ENCODE data around the gene PTPRK. TPM values are rescaled to one million over a fixed set of nuclear protein-coding genes. Genes with fewer than 3 reads are reported as not detected.

The PTPRK gene
- total RNA-seq, 1 experiment from 2014 or later = 34.2 TPM

- RAD21 ChIA-PET (ENCODE audit: low non-redundant PET in 1 of 2, low total read pairs in 2 of 2, uncharacterized antibody in 2 of 2, unreplicated experiment in 2 of 2) = no interaction called here
- no peaks in the 10 kb centered on the region for H3K9me2 ChIP-seq (ENCODE audit: insufficient read depth)
- H3K4me2 ChIP-seq (ENCODE audit: low read length) = no peak overlapping the region
- CTCF ChIA-PET = no interaction called here
- H3K9me3 ChIP-seq (ENCODE audit: control insufficient read depth in 1 of 2, insufficient read depth in 1 of 2, low read depth in 1 of 2, low read length in 2 of 2) = no peaks in the 10 kb centered on the region
- H3K4me3 ChIP-seq (replicated peaks in 1 of 2; ENCODE audit: low read depth in 1 of 2, low read length in 2 of 2) = no peak overlapping the region
- H3K4me1 ChIP-seq (ENCODE audit: control insufficient read depth in 1 of 2, insufficient read depth in 2 of 2, low read length in 2 of 2) = peaks cover 7 to 10% of the 10 kb centered on the region in 2 experiments; a peak in 3 of 4 replicates
- ATAC-seq (no peak), DNase-seq (ENCODE audit: low read depth, low spot score) (no peak)
- H3K36me3 ChIP-seq (ENCODE audit: control insufficient read depth in 1 of 2, insufficient read depth in 2 of 2, low read length in 2 of 2) = no peaks in the 10 kb centered on the region
- no peaks in the 10 kb centered on the region for H4K20me1 ChIP-seq (ENCODE audit: insufficient read depth)
- no peak overlapping the region for H3K9ac ChIP-seq (ENCODE audit: low read length)
- BruUV-seq (replicated peaks) = no TSS peak
- no peaks in the 10 kb centered on the region for H3K27me3 ChIP-seq (ENCODE audit: insufficient read depth, low read length)
- intact Hi-C loops (cut with micrococcal nuclease) = no loop called here
- H2AFZ ChIP-seq (ENCODE audit: low read depth, low read length, poor library complexity, severe bottlenecking) = no peak overlapping the region
- H3K79me2 ChIP-seq (ENCODE audit: insufficient read depth, low read length) = no peaks in the 10 kb centered on the region
- TF ChIP-seq EZH2phosphoT487 (IDR thresholded peaks at IDR 0.05; ENCODE audit: borderline replicate concordance) (no peak), POLR2A (IDR thresholded peaks at IDR 0.05; ENCODE audit: borderline replicate concordance, extremely low read depth, insufficient read depth, insufficient read length) (no peak), RAD21 (IDR thresholded peaks at IDR 0.05; ENCODE audit: low read depth) (no peak), SIN3A (IDR thresholded peaks at IDR 0.05; ENCODE audit: low read depth) (no peak), POLR2AphosphoS5 (IDR thresholded peaks at IDR 0.05; ENCODE audit: low read depth, low read length) (no peak), ELF1 (IDR thresholded peaks at IDR 0.05; ENCODE audit: borderline replicate concordance, low read depth) (no peak)
- TF ChIP-seq, protein P1, sequence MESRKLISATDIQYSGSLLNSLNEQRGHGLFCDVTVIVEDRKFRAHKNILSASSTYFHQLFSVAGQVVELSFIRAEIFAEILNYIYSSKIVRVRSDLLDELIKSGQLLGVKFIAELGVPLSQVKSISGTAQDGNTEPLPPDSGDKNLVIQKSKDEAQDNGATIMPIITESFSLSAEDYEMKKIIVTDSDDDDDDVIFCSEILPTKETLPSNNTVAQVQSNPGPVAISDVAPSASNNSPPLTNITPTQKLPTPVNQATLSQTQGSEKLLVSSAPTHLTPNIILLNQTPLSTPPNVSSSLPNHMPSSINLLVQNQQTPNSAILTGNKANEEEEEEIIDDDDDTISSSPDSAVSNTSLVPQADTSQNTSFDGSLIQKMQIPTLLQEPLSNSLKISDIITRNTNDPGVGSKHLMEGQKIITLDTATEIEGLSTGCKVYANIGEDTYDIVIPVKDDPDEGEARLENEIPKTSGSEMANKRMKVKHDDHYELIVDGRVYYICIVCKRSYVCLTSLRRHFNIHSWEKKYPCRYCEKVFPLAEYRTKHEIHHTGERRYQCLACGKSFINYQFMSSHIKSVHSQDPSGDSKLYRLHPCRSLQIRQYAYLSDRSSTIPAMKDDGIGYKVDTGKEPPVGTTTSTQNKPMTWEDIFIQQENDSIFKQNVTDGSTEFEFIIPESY (IDR thresholded peaks at IDR 0.05; ENCODE audit: extremely low read depth, insufficient replicate concordance, low read length) = no peak
- H3K27ac ChIP-seq (ENCODE audit: low read depth, low read length) = no peak overlapping the region
- POLR2A ChIA-PET = no interaction called here
Measured at GRCh38 chr6:128363020-128363813, 157.2 kb downstream of the PTPRK start.

DNA sequence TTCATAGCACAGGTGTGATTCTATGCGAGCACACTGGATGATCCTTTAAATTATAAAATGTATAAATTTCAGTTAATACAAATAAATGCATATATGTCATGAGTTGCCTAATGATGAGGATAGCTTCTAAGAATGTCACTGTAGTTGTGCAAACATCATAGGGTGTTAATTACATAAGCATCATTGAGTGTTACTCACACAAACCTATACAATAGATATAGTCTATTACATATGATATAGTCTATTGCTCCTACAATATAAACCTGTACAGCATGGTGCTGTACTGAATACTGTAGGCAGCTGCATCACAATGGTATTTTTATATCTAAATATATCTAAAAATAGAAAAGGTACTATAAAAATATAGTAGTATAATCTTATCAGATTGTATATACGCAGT, 159.0 kb downstream of the PTPRK start:
- no peaks in the 10 kb centered on the region for H3K36me3 ChIP-seq (ENCODE audit: control insufficient read depth in 1 of 2, insufficient read depth in 2 of 2, low read length in 2 of 2)
- no peak overlapping the region for H3K27ac ChIP-seq (ENCODE audit: low read depth, low read length)
- no peak overlapping the region for H3K4me2 ChIP-seq (ENCODE audit: low read length)
- H3K9ac ChIP-seq (ENCODE audit: low read length) = no peak overlapping the region
- no peaks in the 10 kb centered on the region for H3K9me3 ChIP-seq (ENCODE audit: control insufficient read depth in 1 of 2, insufficient read depth in 1 of 2, low read depth in 1 of 2, low read length in 2 of 2)
- BruUV-seq (replicated peaks) = no TSS peak
- no peaks in the 10 kb centered on the region for H4K20me1 ChIP-seq (ENCODE audit: insufficient read depth)
- DNase-seq (ENCODE audit: low read depth, low spot score) (no peak), ATAC-seq (no peak)
- RAD21 ChIA-PET (ENCODE audit: low non-redundant PET in 1 of 2, low total read pairs in 2 of 2, uncharacterized antibody in 2 of 2, unreplicated experiment in 2 of 2) = no interaction called here
- no peaks in the 10 kb centered on the region for H3K9me2 ChIP-seq (ENCODE audit: insufficient read depth)
- POLR2A ChIA-PET = no interaction called here
- TF ChIP-seq, protein P2, sequence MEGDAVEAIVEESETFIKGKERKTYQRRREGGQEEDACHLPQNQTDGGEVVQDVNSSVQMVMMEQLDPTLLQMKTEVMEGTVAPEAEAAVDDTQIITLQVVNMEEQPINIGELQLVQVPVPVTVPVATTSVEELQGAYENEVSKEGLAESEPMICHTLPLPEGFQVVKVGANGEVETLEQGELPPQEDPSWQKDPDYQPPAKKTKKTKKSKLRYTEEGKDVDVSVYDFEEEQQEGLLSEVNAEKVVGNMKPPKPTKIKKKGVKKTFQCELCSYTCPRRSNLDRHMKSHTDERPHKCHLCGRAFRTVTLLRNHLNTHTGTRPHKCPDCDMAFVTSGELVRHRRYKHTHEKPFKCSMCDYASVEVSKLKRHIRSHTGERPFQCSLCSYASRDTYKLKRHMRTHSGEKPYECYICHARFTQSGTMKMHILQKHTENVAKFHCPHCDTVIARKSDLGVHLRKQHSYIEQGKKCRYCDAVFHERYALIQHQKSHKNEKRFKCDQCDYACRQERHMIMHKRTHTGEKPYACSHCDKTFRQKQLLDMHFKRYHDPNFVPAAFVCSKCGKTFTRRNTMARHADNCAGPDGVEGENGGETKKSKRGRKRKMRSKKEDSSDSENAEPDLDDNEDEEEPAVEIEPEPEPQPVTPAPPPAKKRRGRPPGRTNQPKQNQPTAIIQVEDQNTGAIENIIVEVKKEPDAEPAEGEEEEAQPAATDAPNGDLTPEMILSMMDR (IDR thresholded peaks at IDR 0.05 in 2 of 3, conservative IDR thresholded peaks at IDR 0.05 in 1 of 3; ENCODE audit: borderline replicate concordance in 1 of 3, insufficient read depth in 1 of 3, low read depth in 2 of 3, low read length in 2 of 3) = no peak
- TF ChIP-seq CBX3 (IDR thresholded peaks at IDR 0.05; ENCODE audit: low read depth) (no peak), ZFX (IDR thresholded peaks at IDR 0.05) (no peak), EZH2 (IDR thresholded peaks at IDR 0.05) (no peak), JUND (IDR thresholded peaks at IDR 0.05) (no peak), SIN3A (IDR thresholded peaks at IDR 0.05; ENCODE audit: low read depth) (no peak)
- no peaks in the 10 kb centered on the region for H3K27me3 ChIP-seq (ENCODE audit: insufficient read depth, low read length)
- intact Hi-C loops (cut with micrococcal nuclease) = no loop called here
- H3K4me3 ChIP-seq (replicated peaks in 1 of 2; ENCODE audit: low read depth in 1 of 2, low read length in 2 of 2) = no peak overlapping the region
- no peaks in the 10 kb centered on the region for H3K4me1 ChIP-seq (ENCODE audit: control insufficient read depth in 1 of 2, insufficient read depth in 2 of 2, low read length in 2 of 2)
- CTCF ChIA-PET = no interaction called here
- no peak overlapping the region for H2AFZ ChIP-seq (ENCODE audit: low read depth, low read length, poor library complexity, severe bottlenecking)
- H3K79me2 ChIP-seq (ENCODE audit: insufficient read depth, low read length) = no peaks in the 10 kb centered on the region
